ENCODE data around the gene MLST8. TPM values are rescaled to one million over a fixed set of nuclear protein-coding genes. Genes with fewer than 3 reads are reported as not detected.

Gene MLST8
- polyA plus RNA-seq, 1 donor (not counting 4 experiments of a cell fraction or from before 2014, with no cell fraction given) = 35.7 TPM

DNA sequence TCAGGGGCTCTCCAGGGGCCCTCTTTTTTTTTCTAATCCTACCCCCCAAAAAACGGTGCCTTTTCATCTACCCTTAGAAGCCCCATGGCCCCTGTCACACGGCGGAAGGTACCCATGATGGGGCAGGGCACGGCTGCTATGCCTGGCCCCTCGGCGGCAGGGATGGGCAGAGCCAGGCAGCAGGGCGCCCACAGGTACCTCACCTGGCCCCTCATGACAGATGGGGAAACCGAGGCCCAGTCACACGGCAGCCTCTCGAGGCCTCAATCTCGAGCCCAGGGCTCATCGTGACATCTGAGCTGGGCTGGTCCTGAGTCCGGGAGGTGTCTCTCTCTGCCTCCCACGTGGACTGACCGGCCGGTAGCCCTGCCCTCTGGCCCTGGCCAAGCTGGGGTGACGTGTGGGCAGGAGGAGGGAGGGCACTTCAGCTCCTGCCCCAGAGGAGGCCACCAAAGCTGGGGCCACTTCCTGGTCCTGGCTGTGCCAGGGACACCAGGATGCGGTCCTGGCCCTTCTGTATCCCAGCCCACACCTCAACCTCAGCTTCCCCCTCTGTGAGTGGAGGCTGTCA is 38.1 kb upstream of the MLST8 start:
- Histone ChIP-seq H3K36me3 (ENCODE audit: control insufficient read depth in 2 of 2, extremely low read depth in 1 of 2, insufficient read depth in 2 of 2, low read length in 2 of 2) (peaks cover 23 to 29% of the 10 kb centered on the region in 2 experiments), H2AFZ (ENCODE audit: control insufficient read depth, low read length) (no peak overlapping the region), H3K27ac (ENCODE audit: control insufficient read depth, insufficient read depth, low read length) (no peak overlapping the region), H3K79me2 (ENCODE audit: control insufficient read depth, insufficient read depth, low read length) (peaks cover 26% of the 10 kb centered on the region), H3K9me3 (ENCODE audit: control insufficient read depth, low read depth, low read length) (no peaks in the 10 kb centered on the region), H3K27me3 (ENCODE audit: control insufficient read depth, extremely low read depth, insufficient read depth, low read length) (no peaks in the 10 kb centered on the region), H3K4me1 (ENCODE audit: control insufficient read depth, extremely low read depth, insufficient read depth, low read length) (peaks cover 16% of the 10 kb centered on the region), H3K4me2 (ENCODE audit: control insufficient read depth, extremely low read depth, insufficient read depth, low read depth, low read length) (no peak overlapping the region), H3K9me1 (ENCODE audit: control insufficient read depth, extremely low read depth, insufficient read depth, low read length) (no peaks in the 10 kb centered on the region), H4K20me1 (ENCODE audit: control insufficient read depth, extremely low read depth, insufficient read depth, low read length) (peaks cover 9% of the 10 kb centered on the region), H3K9ac (ENCODE audit: control insufficient read depth, extremely low read depth, insufficient read depth, low read length) (no peak overlapping the region), H3K4me3 (ENCODE audit: control insufficient read depth in 2 of 3, extremely low read depth in 1 of 3, insufficient read depth in 2 of 3, low read depth in 1 of 3, low read length in 3 of 3) (no peak overlapping the region)
- TF ChIP-seq, protein P1, sequence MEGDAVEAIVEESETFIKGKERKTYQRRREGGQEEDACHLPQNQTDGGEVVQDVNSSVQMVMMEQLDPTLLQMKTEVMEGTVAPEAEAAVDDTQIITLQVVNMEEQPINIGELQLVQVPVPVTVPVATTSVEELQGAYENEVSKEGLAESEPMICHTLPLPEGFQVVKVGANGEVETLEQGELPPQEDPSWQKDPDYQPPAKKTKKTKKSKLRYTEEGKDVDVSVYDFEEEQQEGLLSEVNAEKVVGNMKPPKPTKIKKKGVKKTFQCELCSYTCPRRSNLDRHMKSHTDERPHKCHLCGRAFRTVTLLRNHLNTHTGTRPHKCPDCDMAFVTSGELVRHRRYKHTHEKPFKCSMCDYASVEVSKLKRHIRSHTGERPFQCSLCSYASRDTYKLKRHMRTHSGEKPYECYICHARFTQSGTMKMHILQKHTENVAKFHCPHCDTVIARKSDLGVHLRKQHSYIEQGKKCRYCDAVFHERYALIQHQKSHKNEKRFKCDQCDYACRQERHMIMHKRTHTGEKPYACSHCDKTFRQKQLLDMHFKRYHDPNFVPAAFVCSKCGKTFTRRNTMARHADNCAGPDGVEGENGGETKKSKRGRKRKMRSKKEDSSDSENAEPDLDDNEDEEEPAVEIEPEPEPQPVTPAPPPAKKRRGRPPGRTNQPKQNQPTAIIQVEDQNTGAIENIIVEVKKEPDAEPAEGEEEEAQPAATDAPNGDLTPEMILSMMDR (optimal IDR thresholded peaks at IDR 0.05 in 1 of 3, IDR thresholded peaks at IDR 0.05 in 1 of 3, conservative IDR thresholded peaks at IDR 0.05 in 1 of 3; ENCODE audit: extremely low read depth in 1 of 3, insufficient read depth in 2 of 3, low read length in 3 of 3) = no peak
- TF ChIP-seq EZH2 (IDR thresholded peaks at IDR 0.05; ENCODE audit: low read length) = no peak
- FAIRE-seq (no peak), DNase-seq (ENCODE audit: low read depth, low spot score) (no peak)
- dilution Hi-C loops (cut with MboI; ENCODE audit: extremely low pct_ligation_motif_present, low sequenced_read_pairs) = no loop called here

DNA sequence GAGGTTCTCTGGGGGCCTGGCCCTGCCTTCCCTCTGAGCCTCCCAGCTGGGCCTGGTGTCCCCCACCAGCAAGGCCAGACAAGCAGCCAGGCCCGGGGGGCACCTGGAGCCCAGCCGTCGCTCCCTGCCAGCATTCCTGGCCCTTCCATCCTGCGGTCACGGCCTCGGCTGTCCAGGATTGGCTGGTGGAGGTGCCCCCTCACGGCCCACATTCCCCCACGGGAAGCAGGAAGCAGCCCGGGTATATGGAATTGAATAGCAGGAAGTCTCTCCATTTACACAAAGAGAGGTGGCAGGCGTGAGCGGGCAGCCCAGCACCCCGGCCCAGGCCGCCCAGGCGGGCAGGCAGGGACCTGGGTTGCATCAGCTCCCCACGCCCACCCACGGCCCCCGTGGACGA is 35.2 kb upstream of the MLST8 start:
- TF ChIP-seq, protein P1 (optimal IDR thresholded peaks at IDR 0.05 in 1 of 3, IDR thresholded peaks at IDR 0.05 in 1 of 3, conservative IDR thresholded peaks at IDR 0.05 in 1 of 3; ENCODE audit: extremely low read depth in 1 of 3, insufficient read depth in 2 of 3, low read length in 3 of 3) = no peak
- no peak for TF ChIP-seq EZH2 (IDR thresholded peaks at IDR 0.05; ENCODE audit: low read length)
- no peaks in the 10 kb centered on the region for H3K9me3 ChIP-seq (ENCODE audit: control insufficient read depth, low read depth, low read length)
- H3K36me3 ChIP-seq (ENCODE audit: control insufficient read depth in 2 of 2, extremely low read depth in 1 of 2, insufficient read depth in 2 of 2, low read length in 2 of 2) = peaks cover 34 to 35% of the 10 kb centered on the region in 2 experiments
- no peak overlapping the region for H3K4me2 ChIP-seq (ENCODE audit: control insufficient read depth, extremely low read depth, insufficient read depth, low read depth, low read length)
- H3K79me2 ChIP-seq (ENCODE audit: control insufficient read depth, insufficient read depth, low read length) = peaks cover 10% of the 10 kb centered on the region
- FAIRE-seq = no peak
- no peak overlapping the region for H3K4me3 ChIP-seq (ENCODE audit: control insufficient read depth in 2 of 3, extremely low read depth in 1 of 3, insufficient read depth in 2 of 3, low read depth in 1 of 3, low read length in 3 of 3)
- dilution Hi-C loops (cut with MboI; ENCODE audit: extremely low pct_ligation_motif_present, low sequenced_read_pairs) = no loop called here
- no peaks in the 10 kb centered on the region for H3K4me1 ChIP-seq (ENCODE audit: control insufficient read depth, extremely low read depth, insufficient read depth, low read length)
- H4K20me1 ChIP-seq (ENCODE audit: control insufficient read depth, extremely low read depth, insufficient read depth, low read length) = no peaks in the 10 kb centered on the region
- no peak overlapping the region for H2AFZ ChIP-seq (ENCODE audit: control insufficient read depth, low read length)
- no peaks in the 10 kb centered on the region for H3K27me3 ChIP-seq (ENCODE audit: control insufficient read depth, extremely low read depth, insufficient read depth, low read length)
- no peak overlapping the region for H3K9ac ChIP-seq (ENCODE audit: control insufficient read depth, extremely low read depth, insufficient read depth, low read length)
- no peaks in the 10 kb centered on the region for H3K9me1 ChIP-seq (ENCODE audit: control insufficient read depth, extremely low read depth, insufficient read depth, low read length)
- DNase-seq (ENCODE audit: low read depth, low spot score) = no peak
- no peak overlapping the region for H3K27ac ChIP-seq (ENCODE audit: control insufficient read depth, insufficient read depth, low read length)

Measured in keratinocyte (primary cell).